Activated CD4-positive, alpha-beta T cell treated with anti-CD3 and anti-CD28 coated beads for 24 hours (primary cell): Measurements from ENCODE around the gene FBXL7.

Experiments
- DNase-seq, 2 donors: peaks; one replicate each; pipeline ENCODE4 v3.0.0-alpha.2; 2020; ENCODE audit warnings: low read depth in 2 of 2

FBXL7 gene

GRCh38 chr5:15501091-15501791, 1.3 kb downstream of the FBXL7 start:
- no peak for DNase-seq

- DNase-seq, result no peak
These were observed 2.2 kb downstream of the FBXL7 start for GRCh38 chr5:15502208-15502607.

DNA sequence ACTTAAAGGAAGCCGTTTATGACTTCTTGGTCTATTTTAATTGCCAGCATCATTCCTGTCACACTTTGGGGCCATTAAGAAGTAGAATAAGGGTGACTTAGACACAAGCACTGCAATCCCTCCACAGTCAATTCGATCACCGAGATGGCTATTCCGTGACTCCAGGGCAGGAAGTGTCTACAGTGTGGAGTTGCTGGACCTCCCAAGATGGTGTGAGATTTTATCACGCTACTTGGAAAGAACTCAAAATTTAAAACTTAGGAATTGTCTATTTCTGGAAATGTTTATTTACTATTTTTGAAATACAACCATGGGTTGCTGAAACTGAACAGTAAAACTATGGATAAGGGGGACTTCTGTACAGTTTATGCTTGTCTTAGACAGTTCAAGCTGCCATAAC, 6.2 kb downstream of the FBXL7 start:
- no peak for DNase-seq

- no peak for DNase-seq
These were observed 6.9 kb downstream of the FBXL7 start for GRCh38 chr5:15506897-15507296.

GRCh38 chr5:15510092-15510491, 10.1 kb downstream of the FBXL7 start:
- DNase-seq, result no peak

GRCh38 chr5:15510831-15511230, 10.9 kb downstream of the FBXL7 start:
- DNase-seq, result no peak

GRCh38 chr5:15513431-15513830, 13.5 kb downstream of the FBXL7 start:
- DNase-seq, result no peak

DNA sequence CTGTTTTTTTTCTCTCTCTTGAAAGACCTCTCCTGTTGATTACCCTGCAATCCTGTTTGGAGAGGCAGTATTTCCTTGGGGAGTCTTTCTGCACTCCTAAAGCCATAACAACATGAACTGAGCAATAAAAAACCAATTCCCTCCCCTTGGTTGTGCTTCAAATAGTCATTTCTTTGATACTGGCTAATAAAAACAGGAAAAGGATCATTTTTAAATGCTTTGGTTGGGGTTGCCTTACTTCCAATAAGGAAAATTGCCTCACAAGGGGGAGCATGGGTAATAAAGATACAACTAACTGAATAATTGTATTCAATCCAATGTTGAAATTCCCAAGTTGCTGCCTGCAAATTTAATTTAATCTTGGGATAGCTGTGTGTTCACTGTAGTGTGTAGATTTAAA, 13.9 kb downstream of the FBXL7 start:
- DNase-seq, result no peak

DNA sequence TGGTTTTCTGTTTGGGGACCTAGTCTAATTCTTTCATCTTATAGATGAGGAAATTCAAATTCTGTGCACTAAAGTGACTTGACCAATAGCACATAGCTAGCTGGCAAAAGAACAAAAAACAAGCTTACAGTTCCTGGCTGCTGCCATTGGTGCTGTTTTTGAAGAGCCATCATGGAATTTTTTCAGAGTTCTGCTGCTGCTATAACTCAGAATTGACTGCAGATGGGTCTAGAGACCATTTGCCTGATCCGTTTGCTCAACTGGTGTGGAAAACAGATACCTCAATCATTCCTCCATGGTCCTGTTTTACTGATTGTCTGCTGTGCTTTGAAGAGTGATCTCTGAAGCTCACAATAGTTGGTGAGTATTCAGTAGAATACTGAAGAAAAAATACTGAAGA, 15.2 kb downstream of the FBXL7 start:
- DNase-seq, result no peak

- DNase-seq, result no peak
These were observed 16.5 kb downstream of the FBXL7 start for GRCh38 chr5:15516486-15516885.

DNA sequence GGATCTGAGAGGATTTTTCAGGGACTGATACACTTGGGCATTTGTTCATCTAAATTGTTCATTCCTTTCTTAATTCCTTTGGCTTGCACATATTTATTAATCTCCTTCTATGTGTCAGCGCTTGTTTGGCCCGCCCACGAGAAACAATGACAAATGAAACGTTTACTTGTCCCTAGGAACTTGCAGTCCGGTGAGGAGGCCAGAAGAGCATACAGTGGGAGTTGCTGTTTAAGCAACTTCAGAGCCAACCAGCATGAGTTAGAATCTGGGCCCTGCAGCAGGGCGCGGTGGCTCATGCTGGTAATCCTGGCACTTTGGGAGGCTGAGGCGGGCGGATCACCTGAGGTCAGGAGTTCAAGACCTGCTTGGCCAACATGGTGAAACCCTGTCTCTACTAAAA, 18.8 kb downstream of the FBXL7 start:
- DNase-seq, result no peak

DNA sequence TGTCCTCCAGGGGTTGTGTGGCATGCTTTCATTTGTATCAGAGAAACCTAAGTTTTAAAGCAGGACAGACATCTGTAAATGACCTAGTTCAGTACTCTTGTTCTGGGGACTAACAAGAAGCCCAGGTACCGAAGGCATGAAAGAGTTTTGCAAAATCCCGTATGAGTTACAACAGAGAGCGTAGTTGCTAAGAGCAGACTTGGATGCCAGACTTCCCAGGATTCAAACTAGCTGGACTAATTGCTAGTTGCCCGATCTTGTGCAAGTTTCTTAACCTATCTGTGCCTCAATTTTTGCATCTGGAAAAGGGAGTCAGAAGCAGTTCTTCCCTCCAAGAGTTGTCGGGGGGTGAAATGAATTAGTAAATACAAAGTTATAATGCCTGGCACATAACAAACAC, 20.9 kb downstream of the FBXL7 start:
- DNase-seq, result no peak

DNA sequence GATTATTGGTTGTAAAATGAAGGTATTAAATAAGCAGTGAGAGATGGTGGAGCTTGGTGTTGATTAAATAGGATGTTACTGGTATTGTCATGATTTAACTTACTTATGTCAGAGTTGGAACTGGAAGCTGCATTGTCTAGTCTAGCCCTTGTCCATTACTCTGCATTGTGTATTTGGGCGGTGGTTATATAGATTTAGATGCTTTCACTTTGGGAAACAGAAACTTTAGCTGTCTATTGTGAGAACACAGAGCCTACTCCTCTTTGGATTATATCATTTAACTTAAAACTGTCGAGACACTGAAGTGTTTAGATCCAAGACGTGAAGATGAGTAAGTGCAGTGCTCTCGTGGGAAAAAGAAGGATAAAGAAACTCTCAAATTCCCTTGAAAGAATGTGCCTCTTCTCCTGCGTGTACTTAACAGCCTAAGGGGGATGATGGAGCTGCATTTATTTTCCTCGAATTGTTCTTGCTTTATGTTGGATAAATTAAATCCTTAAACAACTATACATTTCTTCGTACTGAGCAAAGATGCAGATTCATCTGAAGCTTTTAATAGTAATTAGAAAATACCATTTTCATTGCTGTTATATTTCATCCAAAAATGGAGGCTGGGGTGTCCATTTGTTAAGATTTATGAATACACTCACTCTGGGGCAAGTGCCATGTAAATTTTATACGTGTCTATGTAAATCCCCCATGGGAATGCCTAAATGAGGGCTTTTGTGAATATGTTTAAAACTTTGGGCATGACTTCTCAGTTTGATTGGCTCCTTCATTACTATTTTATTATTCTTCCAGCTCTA, 21.6 kb downstream of the FBXL7 start:
- no peak for DNase-seq

GRCh38 chr5:15522187-15522520, 22.2 kb downstream of the FBXL7 start:
- DNase-seq, result no peak

DNA sequence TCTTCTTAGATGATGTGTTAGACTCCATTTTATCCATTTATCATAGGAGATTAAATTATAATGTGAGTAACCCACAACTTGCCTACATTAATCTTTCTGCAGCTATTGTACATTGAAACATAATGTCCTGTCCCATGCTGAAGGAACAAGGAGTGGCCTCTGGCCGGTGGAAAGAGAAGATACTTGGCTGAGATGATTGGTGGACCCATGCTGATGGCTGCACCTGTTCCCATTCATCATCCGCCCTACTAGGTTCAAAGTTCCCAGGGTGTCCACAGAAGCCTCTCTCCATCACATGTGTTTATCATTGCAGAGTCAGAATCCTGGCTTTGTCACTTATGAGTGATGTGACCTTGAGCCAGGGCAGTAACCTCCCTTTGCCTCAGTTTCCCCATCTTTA, 24.7 kb downstream of the FBXL7 start:
- no peak for DNase-seq

- DNase-seq, result no peak
These were observed 25.8 kb downstream of the FBXL7 start for GRCh38 chr5:15525703-15526275.

GRCh38 chr5:15526413-15526812, 26.4 kb downstream of the FBXL7 start:
- no peak for DNase-seq

GRCh38 chr5:15528476-15528875, 28.5 kb downstream of the FBXL7 start:
- no peak for DNase-seq

DNA sequence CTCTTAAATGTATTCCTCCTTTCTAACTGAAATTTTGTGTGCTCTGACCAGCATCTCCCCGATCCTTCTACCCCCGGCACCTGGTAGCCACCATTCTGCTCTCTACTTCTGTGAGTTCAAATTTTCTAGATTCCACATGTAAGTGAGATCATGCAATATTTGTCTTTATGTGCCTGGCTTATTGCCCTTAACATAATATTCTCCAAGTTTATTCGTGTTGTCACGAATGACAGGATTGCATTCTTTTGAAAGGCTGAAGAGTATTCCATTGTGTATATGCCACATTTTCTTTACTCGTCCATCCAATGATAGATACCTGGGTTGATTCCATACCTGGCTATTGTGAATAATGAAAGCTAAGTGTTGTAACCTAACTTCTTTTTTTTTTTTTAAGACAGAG, 29.0 kb downstream of the FBXL7 start:
- DNase-seq, result no peak

GRCh38 chr5:15529821-15530220, 29.8 kb downstream of the FBXL7 start:
- no peak for DNase-seq

- no peak for DNase-seq
These were observed 33.3 kb downstream of the FBXL7 start for GRCh38 chr5:15533129-15533893.

GRCh38 chr5:15535938-15536337, 36.0 kb downstream of the FBXL7 start:
- no peak for DNase-seq
